Measurements from ENCODE around the gene SYTL4. TPM values are rescaled to one million over a fixed set of nuclear protein-coding genes. Genes with fewer than 3 reads are reported as not detected.

SYTL4 gene
- total RNA-seq, 1 donor from 2014 or later: 15.3 TPM

- Histone ChIP-seq H3K36me3 (peaks cover 6% of the 10 kb centered on the region), H3K9me3 (no peaks in the 10 kb centered on the region), H3K4me3 (no peak overlapping the region), H3K27ac (no peak overlapping the region), H3K27me3 (ENCODE audit: low read depth) (no peaks in the 10 kb centered on the region), H3K4me1 (no peaks in the 10 kb centered on the region)
- TF ChIP-seq CTCF (IDR thresholded peaks at IDR 0.05): no peak
- intact Hi-C loops (cut with DNase I): no loop called here
- ATAC-seq (no peak), DNase-seq (no peak)
These were observed 96.9 kb downstream of the SYTL4 start for GRCh38 chrX:100635040-100635439.

GRCh38 chrX:100625985-100626491, 105.9 kb downstream of the SYTL4 start:
- Histone ChIP-seq H3K36me3 (no peaks in the 10 kb centered on the region), H3K9me3 (no peaks in the 10 kb centered on the region), H3K27me3 (ENCODE audit: low read depth) (no peaks in the 10 kb centered on the region), H3K27ac (no peak overlapping the region), H3K4me3 (no peak overlapping the region), H3K4me1 (no peaks in the 10 kb centered on the region)
- ATAC-seq: no peak
- DNase-seq: no peak
- no peak for TF ChIP-seq CTCF (IDR thresholded peaks at IDR 0.05)
- intact Hi-C loops (cut with DNase I): no loop called here

Other genes with a start within 250 kb of the SYTL4 start
- not detected for gene TNMD, start 147.2 kb downstream of the SYTL4 start, total RNA-seq
- 12.6 TPM for gene TSPAN6, start 95.3 kb downstream of the SYTL4 start, total RNA-seq
- 16.4 TPM for gene SRPX2, start 87.9 kb downstream of the SYTL4 start, total RNA-seq
- 13.9 TPM for gene CSTF2, start 88.3 kb upstream of the SYTL4 start, total RNA-seq
- not detected for gene NOX1, start 142.2 kb upstream of the SYTL4 start, total RNA-seq
- 8.1 TPM for gene XKRX, start 196.8 kb upstream of the SYTL4 start, total RNA-seq
- gene ARL13A, start 237.6 kb upstream of the SYTL4 start, total RNA-seq: not detected

All from lower lobe of right lung (tissue), 2 donors.